Endometrial microvascular endothelial cells (primary cell): Measurements from ENCODE around the gene IGIP. TPM values are rescaled to one million over a fixed set of nuclear protein-coding genes. Genes with fewer than 3 reads are reported as not detected.

Experiments used
- in situ Hi-C: cut with HindIII; loops from 2 replicates; pipeline ENCODE4 v1.10.0; 2017; ENCODE audit warnings: low sequenced_read_pairs, low pct_unique_long_range_greater_than_20kb; ENCODE audit errors: inconsistent ontology term
- total RNA-seq: library from RNA; depleted of rRNA; stranded (reverse); fragments of >200 nt; gene quantifications from one replicate; pipeline ENCODE4 v1.2.3, GENCODE V29; 2015; ENCODE audit errors: inconsistent ontology term

The IGIP gene
- total RNA-seq, 1 donor from 2014 or later: 1.3 TPM

GRCh38 chr5:140133514-140134167 is 7.9 kb downstream of the IGIP start:
- in situ Hi-C loops: no loop called here

DNA sequence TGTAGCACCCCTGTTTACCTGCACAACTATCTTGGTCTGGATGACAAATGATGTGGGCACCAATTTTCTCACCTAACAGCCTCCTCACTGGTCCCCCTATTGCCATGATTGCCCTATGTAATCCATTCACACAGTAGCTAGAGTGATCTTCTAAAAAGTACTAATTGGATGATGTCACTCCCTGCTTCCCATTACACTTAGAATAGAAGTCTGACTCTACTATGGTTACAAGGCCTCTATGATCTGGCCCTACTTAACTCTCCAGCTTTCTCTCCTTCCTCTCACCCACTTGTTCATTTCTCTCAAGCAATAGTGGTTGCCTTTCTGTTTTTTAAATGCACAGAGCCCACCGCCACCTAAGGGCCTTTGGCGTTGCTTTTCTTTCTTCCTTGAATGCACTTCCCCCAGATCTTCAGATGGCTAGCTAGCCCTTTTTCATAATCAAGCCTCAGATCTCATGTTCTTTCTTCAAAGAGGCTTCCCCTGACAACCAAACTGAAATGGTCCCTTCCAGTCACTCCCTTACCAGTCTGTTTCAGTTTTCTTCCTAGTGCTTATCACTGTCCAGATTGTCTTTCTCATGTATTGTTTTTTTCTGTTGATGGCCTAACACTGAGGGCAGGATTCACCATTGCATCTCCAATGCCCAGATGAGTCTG is 8.7 kb downstream of the IGIP start:
- in situ Hi-C loops: no loop called here

- in situ Hi-C loops: no loop called here
Observed at GRCh38 chr5:140135127-140135526, 9.4 kb downstream of the IGIP start.

- in situ Hi-C loops: no loop called here
Observed at GRCh38 chr5:140136624-140137023, 10.9 kb downstream of the IGIP start.

DNA sequence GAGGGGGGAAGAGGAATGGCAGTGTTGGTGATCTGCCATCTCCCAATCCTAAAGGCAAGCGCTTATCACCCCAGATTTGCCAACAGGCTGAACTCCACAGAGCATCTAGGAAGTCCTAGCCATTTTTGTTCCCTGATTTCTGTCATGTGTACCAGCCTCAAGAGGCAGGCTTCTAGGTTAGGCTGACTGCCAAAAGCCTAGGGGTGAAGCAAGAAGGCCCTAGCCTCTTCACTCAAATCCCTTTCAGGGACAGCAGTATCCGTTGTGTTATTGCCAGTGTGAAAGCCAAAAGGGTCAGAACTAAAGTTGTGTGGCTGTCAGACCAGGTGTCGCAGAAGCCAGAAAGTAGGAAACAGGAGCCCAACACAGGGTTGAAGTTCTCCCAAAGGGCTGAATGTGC is 14.7 kb downstream of the IGIP start:
- in situ Hi-C loops: no loop called here

DNA sequence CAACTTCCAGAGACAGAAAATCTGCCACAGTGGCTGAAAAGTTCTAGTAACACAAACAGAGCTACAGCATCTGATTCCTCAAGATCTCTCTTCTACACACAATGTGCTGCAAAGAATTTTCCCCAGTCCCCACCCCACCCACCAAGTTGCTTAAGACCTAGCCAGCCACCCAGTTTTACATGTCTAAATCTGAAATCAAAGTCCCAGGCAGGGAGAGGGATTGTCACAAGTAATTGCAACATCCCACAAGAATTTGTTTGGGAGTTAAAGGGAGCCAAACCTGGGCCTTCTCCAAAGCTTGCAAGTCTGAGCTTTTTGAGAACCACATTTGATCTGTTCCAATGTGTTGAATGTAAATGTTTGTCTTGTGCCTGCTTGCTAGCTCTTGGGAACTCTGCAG is 15.5 kb downstream of the IGIP start:
- in situ Hi-C loops: no loop called here

DNA sequence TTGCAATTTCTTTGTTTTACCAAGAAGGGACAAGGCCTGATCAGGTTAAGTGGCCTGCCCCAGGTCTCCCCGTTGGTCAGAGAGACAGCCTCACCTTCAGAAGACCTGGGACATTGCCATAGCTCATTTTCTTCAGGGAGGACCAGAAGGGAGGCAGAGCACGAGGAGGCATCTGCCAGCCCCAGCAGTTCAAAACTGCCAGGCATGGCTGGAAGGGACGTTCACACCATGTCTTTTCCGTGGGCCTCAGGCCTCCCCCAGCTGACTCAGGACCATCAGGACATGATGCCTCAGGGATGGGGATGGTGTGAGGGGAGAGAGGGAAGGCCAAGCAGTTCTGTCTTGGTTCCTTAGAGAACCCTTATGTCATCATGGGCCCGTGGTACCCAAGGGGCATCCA is 16.5 kb downstream of the IGIP start:
- in situ Hi-C loops: no loop called here

DNA sequence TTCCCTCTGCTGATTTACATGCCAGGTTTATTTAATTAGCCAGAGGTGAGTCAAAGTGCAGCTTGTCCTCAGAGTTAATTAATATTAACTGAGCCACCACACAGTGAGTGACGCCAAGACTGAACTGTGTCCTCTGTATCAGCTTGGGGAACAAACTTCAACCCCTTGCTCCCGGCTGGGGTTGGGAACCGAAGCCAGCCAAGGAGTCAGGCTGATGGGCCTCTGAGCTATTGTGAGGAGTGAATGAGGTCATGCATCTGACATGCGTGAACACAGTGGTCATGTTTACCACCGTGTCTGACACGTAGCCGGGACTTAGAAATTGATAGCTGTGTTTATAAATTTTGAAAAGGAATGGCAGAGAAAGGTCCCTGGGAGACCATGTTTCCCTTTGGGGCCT is 17.1 kb downstream of the IGIP start:
- in situ Hi-C loops: no loop called here

- in situ Hi-C loops: no loop called here
Observed at GRCh38 chr5:140143521-140144258, 18.0 kb downstream of the IGIP start.

- in situ Hi-C loops: no loop called here
Observed at GRCh38 chr5:140145256-140145655, 19.5 kb downstream of the IGIP start.

DNA sequence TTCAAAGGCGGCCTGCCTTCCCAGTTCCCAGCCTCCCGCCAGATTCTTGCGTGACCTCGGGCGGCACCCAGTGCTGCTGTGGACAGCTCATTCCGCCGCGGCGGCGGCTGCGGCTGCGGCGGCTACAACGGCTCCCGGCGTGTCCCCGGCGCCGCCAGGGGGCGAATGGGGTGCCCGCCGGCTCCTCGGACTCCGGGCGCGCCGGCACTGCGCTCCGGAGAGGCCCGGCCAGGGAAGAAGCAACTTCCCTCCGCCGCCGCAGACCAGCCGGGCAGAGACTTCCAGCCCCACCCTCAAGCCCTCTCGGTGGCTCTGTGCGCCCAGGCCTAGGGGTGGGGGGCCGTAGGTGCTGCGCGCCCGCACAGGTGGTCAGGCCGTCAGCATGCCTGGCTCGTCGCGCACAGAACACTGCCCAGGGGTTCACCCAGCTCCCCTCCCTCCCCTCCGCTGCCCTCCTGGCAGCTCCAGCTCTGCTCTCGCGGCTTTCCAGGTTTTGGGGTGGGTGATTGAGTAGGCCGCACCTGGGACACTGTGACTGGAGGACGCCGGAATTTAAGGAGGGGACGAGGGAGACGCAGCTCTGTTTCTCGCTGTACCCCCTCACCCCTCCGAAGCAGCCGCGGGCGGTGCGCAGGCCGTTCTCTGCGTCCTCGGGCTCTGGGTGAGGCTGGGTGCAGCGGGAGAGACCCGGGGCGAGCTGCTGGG is 20.2 kb downstream of the IGIP start:
- in situ Hi-C loops: no loop called here

GRCh38 chr5:140146523-140146842 is 20.7 kb downstream of the IGIP start:
- in situ Hi-C loops: no loop called here

GRCh38 chr5:140147460-140147859 is 21.7 kb downstream of the IGIP start:
- in situ Hi-C loops: no loop called here

- in situ Hi-C loops: no loop called here
Observed at GRCh38 chr5:140148508-140148907, 22.8 kb downstream of the IGIP start.

GRCh38 chr5:140150201-140150600 is 24.5 kb downstream of the IGIP start:
- in situ Hi-C loops: no loop called here

- in situ Hi-C loops: no loop called here
Observed at GRCh38 chr5:140151144-140152021, 25.6 kb downstream of the IGIP start.

DNA sequence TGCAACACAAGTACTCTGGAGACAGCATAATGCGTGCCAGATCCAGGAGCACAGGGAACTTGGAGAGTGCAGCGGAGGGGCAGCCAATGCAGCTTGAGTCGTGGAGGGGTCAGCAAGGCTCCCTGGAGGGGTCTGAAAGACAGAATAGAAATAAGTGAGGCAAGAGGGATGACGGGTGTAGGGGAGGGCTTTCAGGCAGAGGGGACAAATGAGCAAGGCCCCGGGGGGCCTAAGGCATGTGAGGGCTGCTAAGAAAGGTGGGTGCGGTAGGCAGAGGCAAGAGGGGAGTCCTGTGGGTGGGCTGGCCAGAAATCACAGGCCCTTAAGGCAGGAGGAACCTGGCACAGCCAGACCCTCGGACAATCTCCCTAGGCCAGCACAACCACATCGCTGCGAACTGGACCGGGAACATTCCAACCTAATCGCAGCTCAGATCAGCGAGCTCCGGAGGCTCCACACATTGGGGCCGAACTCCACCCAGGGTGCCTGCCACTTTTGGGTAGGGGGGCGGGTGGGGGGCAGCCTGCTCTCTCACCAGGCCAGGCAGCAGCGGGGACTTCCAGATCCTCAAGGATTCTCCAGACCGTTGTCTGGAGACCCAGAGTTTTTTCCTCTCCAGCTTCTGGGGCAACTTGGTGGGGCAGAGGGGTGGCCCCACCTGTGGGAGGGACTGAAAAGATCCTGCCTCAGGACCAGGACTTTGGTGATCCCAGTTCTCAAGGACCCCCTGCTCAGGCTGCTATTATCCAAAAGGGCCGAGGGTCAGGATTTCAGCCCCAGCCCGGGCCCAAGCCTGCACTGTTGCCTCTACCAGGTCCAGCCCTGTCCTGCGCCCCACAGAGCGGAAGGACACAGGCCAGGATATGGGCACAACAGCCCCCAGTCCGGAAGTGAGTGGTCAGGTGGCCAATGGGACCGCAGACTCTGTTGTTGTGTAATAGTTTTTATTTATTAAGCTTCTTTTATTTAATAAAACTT is 26.6 kb downstream of the IGIP start:
- in situ Hi-C loops: no loop called here

- in situ Hi-C loops: no loop called here
Observed at GRCh38 chr5:140153255-140153654, 27.5 kb downstream of the IGIP start.
